Erythroblast (primary cell): Measurements from ENCODE around the gene HOXA3.

Experiments
- DNase-seq, 2 experiments: peaks; one replicate each; lab custom pipeline; 2025; lab: John Stamatoyannopoulos, UW
- GATA1 ChIP-seq: IDR thresholded peaks from 2 replicates; pipeline ENCODE4 v1.6.1; 2011; ENCODE audit warnings: low read depth, mild to moderate bottlenecking, control low read depth, low read length, moderate library complexity
- POLR2A ChIP-seq: IDR thresholded peaks from 2 replicates; pipeline ENCODE4 v1.6.1; 2011; ENCODE audit warnings: mild to moderate bottlenecking, low read length

Gene HOXA3

DNA sequence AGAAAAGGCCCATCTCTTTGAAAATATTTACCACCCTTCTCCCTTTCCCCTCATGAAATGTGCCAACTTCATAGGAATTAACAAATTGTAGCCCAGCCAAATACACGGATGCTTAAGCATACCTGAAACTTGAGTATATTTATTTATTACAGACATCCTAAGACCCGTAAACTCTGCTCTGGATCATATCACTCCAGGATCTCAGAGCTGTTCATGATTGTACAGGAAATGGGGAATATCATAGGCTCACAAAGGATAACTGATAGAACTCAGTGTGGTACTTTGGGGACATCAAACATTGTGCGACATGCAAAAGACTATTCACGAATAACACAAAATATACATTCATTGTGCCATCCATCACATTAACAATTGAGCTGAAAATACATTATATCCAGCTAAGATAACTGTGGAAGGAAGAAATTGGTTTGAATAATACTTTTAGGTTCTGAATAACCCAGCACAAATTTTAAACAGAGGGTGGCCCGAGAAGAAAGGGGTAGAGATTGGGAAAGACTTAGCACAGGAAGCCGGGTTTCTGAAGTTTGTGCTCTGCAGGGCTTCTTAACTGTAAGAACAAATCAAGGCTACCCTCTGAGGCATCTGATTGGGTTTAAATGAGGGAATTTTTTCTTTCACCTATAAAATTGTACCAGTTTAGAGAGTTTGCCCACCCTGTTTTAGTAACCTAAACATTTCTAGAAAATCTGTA is 59.0 kb downstream of the HOXA3 start:
- no peak for TF ChIP-seq GATA1
- TF ChIP-seq POLR2A = no peak
- DNase-seq = no peak

DNA sequence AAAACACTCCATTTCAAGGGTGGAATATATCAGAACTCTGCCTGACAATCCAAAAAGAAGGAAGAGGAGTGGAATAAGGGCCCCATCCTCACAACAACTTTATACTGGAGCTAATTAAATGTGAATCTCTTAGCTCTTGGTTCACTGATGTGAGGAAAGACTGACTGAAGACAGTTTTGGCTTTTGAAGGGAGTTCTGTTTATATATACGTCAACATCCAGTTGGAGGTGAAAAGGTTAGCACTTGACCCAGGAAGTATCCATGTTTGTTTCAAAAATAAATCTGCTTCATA is 59.6 kb downstream of the HOXA3 start:
- DNase-seq = no peak
- TF ChIP-seq POLR2A (no peak), GATA1 (no peak)

DNA sequence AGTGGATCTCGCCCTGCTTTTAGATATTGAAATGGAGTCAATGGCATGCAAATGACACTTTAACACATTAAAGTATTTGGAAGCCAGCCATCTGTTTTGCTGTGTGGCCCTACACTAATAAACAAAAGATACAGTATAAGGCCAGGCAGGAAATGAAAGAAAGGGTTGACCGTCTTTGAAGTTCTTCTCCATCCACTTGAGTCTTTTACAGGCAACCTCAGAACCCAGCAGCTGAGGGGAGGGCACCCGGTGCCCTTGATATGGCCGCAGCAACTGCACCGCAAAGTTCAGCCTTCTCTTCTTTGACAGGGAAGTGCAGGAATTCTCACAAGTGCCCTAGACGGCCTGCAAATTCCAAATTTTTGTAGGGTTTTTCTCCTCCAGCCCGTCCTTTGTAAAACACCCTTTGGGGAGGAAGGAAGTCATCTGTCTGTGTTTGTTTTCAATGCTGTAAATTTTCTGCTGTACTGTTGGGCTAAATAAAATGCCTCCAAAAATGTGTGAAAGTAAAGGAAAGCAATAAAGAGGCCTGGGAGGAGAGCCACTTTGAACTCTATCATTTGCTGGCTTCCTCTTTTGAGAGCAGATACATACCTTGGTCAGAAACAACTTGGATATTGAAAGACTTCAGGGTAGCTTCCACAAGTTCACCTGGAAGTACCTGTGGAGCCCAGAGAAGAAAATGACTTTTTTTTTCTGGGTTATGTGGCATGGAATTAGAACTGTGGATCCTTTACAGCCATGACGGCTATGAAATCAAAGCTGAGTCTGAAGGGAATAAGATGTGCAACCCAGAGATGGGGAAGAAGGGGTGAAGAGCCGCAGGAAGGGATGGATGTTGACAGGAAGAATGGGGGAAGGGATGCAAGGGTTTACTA is 60.2 kb downstream of the HOXA3 start:
- DNase-seq = no peak
- no peak for TF ChIP-seq POLR2A
- TF ChIP-seq GATA1 = no peak

DNA sequence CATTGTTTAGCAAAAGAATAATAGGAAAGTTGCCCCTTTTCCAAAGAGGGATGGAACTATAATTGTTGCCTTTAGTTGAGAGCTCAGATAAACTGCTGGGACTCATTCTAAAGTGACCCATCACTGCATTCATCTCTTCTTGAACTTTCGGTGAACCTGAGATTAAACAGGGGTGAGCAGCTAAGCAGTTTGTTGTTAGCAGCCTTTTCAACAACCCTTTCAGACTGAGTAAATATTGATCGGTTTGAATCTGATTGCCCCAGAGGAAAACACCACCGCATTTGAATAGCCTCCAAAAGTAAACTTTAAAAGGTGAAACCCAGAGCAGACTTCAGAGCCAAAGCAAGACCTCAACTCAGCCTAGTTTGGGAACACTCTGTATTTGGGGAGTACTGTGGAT is 61.3 kb downstream of the HOXA3 start:
- no peak for TF ChIP-seq GATA1
- TF ChIP-seq POLR2A = no peak
- no peak for DNase-seq

DNA sequence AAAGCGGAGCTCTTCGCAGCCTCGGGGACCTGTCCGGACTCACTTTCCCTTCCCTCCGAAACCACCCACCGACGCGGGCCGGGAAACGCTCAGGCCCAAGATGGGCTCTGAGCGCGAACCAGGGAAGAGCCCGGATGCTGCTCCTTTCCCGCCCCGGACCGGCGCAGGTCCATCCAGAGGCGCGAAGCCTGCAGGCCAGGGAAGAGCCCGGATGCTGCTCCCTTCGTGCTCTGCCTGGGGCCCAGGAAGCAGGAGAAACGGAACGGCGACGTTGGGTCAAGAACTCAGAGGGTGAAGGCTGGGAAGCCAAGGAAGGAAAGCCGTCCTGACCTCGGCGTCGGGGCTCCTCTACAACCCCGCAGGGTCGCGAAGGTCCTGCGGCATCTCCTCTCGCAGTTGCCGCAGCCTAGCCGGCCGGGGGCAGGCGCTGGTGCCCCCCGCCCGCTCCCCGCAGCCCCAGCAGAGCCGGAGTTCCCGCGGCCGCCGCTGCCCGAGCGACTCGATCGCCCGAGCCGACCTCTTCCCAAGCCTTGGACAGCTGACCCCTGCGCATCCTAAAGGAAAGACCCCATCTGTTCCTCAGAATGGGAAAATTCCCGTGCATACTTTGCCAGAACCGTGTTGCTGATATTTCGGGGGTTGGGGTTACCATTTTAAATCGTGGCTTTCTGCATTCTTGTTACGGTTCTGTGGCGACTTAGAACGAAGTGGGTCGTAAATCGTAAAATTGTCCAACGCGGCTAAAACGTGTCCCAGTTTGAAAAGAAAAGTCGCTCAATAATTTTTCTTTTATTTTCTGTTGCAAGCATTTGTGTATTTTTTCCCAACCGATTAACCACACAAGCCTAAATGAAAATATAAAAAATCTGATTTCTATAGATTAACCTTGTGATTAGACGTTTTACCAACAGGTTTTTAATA is 64.1 kb downstream of the HOXA3 start:
- no peak for TF ChIP-seq GATA1
- no peak for TF ChIP-seq POLR2A
- DNase-seq = no peak

DNA sequence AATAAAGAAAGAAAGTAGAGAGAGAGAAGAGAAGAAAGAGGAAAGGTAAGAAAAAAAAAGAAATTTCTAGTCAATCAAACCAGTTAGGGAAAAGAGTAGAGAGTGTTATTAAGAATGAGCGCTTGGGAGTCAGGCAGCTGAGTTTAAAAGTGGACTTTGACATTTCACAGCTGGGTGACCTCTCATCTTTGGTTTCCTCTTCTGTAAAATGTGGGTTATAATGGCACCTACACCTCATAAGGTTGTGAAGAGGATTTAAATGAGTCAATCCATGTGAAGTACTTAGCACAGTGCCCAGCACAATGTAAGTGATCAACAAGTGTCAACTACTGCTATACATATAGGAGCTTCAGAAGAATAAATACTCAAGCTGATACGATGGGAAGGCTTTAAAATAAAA is 68.7 kb downstream of the HOXA3 start:
- no peak for DNase-seq
- TF ChIP-seq POLR2A (no peak), GATA1 (no peak)

DNA sequence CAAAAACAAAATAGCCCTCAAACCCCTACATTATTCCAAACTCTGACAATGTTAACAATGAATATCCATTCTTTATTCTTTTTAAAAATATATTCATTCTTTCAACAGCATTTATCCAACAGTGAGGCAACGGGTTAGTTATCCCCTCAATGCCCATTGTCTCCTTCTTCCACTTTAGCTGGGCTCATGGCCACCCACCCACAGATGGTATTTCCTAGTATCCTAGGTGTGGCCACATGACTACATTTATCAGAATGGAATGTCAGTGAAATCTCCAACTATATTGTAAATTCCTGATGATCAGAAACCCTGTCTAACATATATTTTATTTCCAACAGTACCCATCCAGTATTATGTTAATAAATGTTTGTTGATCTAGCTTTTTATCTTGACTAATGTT is 70.2 kb downstream of the HOXA3 start:
- DNase-seq = no peak
- no peak for TF ChIP-seq POLR2A
- TF ChIP-seq GATA1 = no peak

DNA sequence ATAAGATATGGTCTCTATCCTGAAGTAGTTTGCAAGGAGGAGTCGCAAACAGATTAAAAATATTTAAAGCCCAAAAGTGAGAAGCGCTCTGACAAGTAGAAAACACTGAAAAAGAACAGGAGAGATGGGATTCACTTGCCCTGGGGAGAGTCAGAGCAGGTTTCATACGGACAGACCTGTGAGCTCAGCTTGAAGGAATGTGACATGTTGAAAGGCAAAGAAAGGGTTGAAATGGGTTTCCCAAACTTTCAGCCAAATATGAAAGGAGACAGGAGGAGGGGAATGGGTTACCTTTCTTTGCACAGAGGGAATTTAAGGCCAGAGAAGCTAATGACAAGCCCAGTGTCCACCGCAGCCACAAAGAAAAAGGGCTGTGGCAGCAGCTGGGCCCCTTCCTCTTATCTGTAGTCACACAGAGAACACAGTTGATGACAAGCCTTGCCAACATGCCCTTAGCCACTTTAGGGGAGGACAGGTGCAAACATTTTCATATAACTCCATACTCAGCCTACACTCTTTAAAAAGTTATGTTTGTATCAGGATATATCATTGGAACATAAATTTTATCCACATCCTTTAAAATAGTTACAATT is 71.4 kb downstream of the HOXA3 start:
- TF ChIP-seq GATA1 (no peak), POLR2A (no peak)
- peak; percentile 28 to 58 for DNase-seq

DNA sequence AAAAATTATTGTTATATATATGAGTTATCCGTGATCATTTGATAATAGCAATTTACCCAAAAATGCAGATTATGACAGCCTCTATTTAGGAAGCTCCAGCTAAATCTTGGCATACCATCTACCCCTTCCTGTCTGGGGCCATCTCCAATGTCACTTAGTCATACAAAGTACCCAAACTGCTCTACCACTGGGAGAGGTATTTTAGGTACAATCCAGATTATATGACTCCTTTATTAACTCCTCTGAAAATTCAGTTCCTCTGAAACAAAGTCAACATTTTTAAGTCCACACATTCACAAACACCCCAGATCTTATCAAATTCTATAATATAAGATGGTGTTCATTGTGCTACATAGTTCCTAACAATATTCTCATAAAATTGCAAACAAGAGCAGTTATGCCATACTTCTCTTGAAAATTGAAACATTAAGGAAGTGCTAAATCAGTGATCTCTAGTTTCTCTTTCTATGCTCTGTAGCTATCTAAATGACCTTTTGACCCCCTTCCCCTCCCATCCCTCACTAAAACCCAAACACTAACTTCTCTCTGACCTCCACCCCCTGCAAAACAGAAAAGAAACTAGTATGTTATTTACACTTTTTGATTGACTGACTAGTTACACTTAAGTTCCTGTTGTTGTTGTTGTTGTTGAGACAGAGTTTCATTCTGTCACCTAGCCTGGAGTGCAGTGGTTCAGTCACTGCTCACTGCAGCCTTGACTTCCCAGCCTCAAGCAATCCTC is 73.0 kb downstream of the HOXA3 start:
- no peak for TF ChIP-seq GATA1
- TF ChIP-seq POLR2A = no peak
- no peak for DNase-seq

DNA sequence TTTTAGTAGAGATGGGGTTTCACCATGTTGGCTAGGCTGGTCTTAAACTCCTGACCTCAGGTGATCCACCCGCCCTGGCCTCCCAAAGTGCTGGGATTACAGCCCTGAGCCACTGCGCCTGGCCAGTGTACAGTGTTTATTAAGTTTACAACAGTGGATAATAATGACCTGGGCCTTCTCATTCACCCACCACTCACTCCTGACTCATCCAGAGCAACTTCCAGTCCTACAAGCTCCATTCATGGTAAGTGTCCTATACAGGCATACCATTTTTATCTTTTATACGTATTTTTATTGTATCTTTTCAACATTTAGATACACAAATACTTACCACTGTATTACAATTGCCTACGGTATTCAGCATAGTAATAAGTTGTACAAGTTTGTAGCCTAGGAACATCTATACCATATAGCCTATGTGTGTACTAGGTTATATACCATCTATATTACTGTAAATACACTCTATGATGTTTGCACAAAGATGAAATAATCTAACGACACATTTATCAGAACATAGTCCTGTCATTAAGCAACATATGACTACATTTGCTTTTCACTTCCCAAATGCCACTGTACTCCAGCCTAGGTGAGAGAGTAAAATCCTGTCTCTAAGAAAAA is 73.7 kb downstream of the HOXA3 start:
- no peak for DNase-seq
- TF ChIP-seq POLR2A = no peak

DNA sequence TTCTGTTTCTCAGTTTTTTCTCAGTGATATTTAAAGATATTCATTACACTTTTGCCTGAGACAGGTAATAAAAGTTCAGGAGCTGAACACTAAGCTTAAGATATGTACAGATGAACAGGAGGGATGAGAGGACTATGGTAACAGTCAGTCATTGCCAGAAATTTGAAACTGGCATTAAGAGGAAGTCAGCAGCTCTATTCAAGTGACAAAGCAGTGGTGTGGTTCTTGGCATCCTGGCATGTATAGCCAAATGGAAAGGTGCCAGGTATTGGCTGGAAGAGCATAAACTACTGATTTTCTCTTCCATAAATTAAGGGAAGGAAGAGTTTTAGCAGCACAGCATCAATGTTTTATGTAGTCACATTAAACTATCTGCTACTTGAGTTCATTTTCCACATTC is 79.3 kb downstream of the HOXA3 start:
- no peak for DNase-seq
- TF ChIP-seq POLR2A = no peak
- TF ChIP-seq GATA1 = no peak

DNA sequence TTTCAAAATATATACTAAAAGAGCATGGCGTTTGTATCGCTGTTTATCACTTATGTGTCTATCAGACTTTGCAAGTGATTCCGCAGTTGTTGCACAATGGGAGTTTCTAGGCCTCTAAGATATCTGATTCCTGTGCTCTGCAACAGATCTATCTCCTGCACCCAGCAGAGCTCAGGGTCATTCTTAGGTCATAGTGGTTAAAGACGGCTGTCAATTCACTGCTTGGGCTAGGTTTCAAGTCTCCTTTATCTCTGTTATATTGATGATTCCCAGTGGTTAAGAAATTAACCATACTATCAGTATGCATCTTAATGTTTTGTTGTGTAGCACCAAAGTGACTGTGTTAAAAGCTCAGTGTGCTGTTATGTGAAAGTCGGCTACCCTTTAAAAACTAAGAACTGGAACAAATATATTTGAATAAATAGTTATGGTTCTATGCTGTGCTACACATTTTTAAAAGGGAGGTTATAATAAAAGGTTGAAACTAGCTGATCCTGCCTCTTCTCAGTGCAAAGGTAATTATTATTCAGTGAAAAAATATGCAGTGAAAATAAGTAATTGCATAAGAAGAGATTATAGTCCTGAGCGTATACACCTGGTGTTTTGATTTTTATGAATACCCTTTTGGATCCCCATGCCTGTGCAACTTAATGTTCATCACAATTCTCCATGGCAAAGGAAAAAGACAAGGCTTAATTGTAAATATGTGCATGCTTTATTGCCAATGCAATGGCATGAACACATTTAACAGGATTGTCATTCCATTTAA is 80.6 kb downstream of the HOXA3 start:
- peak; percentile 46 to 81 for DNase-seq
- TF ChIP-seq POLR2A (no peak), GATA1 (no peak)
